Tibial nerve (tissue), 3 donors: ENCODE results near the gene CMTM5.

Experiments used
- POLR2A ChIP-seq, 2 donors: fragments of 450-650 bp; IDR thresholded peaks; one replicate each; pipeline ENCODE4 v1.6.1; 2017; ENCODE audit warnings: antibody characterized with exemption in 2 of 2, mild to moderate bottlenecking in 2 of 2, moderate library complexity in 2 of 2
- TF ChIP-seq, protein P1 (sequence below), 5 experiments: fragments of 200-600 bp in 3 of 5; fragments of 450-650 bp in 2 of 5; sonication (generic) in 3 of 5; IDR thresholded peaks; one replicate each; pipeline ENCODE4 v1.5.1; 2016 to 2019; ENCODE audit warnings: antibody characterized with exemption in 5 of 5, mild to moderate bottlenecking in 3 of 5, moderate library complexity in 2 of 5

DNA sequence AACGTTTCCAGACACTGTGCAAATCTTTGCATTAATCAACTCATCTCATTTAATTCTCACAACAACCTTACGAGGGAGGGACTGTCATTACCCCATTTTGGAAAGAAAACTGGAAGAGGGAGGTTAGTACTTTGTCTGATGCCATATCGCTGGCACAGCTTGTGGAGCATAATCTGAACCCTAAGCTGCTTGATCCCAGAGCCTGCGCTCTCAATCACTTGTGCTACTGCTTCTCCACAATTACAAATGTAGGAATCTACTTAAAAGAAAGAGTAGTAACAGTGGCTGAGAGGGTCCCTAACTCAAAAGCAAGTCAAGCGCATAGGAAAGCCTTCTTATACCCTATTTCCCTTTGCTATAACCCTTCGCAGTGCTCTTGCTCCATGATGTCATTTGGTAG, 15.1 kb upstream of the CMTM5 start:
- TF ChIP-seq POLR2A (IDR thresholded peaks at IDR 0.05): no peak
- TF ChIP-seq, protein P1, sequence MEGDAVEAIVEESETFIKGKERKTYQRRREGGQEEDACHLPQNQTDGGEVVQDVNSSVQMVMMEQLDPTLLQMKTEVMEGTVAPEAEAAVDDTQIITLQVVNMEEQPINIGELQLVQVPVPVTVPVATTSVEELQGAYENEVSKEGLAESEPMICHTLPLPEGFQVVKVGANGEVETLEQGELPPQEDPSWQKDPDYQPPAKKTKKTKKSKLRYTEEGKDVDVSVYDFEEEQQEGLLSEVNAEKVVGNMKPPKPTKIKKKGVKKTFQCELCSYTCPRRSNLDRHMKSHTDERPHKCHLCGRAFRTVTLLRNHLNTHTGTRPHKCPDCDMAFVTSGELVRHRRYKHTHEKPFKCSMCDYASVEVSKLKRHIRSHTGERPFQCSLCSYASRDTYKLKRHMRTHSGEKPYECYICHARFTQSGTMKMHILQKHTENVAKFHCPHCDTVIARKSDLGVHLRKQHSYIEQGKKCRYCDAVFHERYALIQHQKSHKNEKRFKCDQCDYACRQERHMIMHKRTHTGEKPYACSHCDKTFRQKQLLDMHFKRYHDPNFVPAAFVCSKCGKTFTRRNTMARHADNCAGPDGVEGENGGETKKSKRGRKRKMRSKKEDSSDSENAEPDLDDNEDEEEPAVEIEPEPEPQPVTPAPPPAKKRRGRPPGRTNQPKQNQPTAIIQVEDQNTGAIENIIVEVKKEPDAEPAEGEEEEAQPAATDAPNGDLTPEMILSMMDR (IDR thresholded peaks at IDR 0.05): no peak
